GM19395 (cell line): Measurements from ENCODE around the gene C2orf81.
A peak's percentile ranks its signal among the peaks of the same experiment; 100 is the strongest.
"Not testable (repeated sequence)": the region's sequence is repeated elsewhere in the genome, so short reads cannot be mapped to it uniquely, and the experiment has no call there.

ENCODE experiments used
- ATAC-seq: cut with Tn5 transposase; IDR thresholded peaks from one replicate; pipeline ENCODE4 v1.9.1; 2021; ENCODE audit warnings: mild to moderate bottlenecking, moderate library complexity; ENCODE audit not compliant: unreplicated experiment

The C2orf81 gene

GRCh38 chr2:74444498-74445318 lies 23.3 kb upstream of the C2orf81 start:
- ATAC-seq = no peak

- not testable (repeated sequence) for ATAC-seq
Observed at GRCh38 chr2:74442483-74443297, 21.3 kb upstream of the C2orf81 start.

DNA sequence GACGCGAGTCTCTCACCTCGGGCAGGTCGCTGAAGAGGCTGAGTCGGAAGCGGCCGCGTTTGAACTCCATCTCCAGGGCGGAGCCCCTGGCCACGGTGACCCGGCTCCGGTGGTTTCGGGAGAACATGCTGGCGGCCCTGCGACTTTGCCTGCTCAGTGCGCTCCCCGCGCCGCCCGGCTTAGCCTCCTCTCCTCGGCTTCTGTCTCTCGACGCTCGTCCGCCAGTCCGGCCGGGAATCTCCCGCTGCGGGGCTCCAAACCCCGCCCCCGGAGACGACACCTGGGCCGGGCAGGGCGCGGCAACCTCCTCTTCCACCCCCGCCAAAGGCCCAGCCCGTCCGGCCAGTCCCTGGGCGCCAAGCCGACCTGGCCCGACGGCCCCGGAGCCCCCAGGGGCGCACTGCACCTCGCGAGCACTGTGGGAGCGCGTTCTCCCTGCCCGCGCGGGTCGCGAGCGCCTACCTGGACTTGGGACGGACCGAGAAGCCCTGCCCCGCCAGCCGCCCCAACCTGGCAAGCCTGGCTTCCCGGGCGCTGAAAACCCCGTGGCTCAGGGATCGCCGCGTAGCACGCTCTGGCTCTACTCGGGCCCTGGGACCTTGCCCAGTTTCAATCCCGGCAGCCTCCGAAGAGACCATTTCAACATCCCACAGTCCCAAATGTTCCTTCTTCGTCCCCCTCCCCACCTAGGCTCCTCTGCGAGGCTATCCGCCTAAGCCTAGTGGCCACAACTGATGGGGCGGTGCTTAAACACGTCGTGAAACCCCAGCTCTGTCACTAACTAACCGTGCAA lies 20.5 kb upstream of the C2orf81 start, which contains the start of gene RTKN:
Gene RTKN, minus strand, starts transcription at position 248 of the 793 bp plus-strand sequence. Its CDS starts 121 bp downstream, at position 127.
- no peak for ATAC-seq

DNA sequence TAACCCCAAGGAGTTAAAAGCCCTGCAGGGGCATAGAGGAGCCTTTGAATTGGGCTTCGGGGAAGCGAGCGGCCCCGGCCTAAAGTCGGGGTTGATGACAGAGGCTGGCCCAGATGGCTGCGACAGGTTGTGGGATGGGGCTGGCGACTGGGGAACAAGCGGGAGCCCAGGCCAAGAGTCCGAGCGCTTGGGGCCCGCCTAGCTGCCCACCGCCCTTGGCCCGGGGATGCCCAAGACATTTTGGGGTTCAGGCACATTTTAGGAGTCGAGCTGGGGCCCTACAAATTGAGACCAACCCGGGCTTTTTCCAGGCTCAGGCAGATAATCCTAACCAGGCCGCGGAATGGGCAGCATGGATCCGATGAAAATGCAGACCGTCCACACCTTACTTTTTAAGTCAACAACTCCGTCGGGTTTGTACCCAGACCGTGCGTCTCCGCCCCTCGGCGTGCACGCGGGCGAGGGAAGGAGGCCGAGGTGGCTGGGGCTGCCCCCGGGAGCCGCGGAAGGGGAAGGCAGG lies 19.8 kb upstream of the C2orf81 start:
- no peak for ATAC-seq

GRCh38 chr2:74440378-74441169 lies 19.2 kb upstream of the C2orf81 start:
- ATAC-seq = peak; percentile 83

DNA sequence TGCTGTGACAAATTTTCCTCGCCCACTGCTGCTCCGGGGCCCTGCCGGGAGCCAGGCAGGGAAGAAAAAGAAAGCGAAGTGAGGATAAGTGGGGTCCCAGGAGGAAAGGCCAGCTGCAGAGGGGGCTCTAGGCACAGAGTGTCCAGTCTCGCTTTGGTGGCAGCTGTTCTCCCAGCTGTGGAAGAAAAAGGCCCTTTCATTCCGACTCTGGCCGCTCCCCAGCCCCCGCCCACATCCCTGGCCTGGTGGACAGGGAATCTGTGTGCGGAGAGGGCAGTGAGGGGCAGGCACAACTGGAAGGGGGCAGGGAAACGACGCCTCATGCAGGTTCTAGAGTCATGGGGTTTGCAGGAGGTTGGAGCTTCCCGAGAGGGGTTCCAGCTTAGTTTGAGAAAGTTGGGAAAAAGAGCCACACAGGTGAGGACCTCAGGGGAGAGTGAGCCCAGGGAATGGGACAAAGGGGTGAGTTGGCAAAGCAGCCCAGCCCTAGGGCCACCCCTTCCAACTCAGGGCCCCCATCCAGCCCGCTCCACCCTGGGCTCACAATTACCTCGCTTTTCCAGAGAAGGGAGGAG lies 18.5 kb upstream of the C2orf81 start:
- no peak for ATAC-seq

GRCh38 chr2:74439373-74439772 lies 18.0 kb upstream of the C2orf81 start:
- ATAC-seq = no peak

GRCh38 chr2:74438248-74438647 lies 16.8 kb upstream of the C2orf81 start:
- ATAC-seq = no peak

- ATAC-seq = no peak
Observed at GRCh38 chr2:74436848-74437695, 15.7 kb upstream of the C2orf81 start.

DNA sequence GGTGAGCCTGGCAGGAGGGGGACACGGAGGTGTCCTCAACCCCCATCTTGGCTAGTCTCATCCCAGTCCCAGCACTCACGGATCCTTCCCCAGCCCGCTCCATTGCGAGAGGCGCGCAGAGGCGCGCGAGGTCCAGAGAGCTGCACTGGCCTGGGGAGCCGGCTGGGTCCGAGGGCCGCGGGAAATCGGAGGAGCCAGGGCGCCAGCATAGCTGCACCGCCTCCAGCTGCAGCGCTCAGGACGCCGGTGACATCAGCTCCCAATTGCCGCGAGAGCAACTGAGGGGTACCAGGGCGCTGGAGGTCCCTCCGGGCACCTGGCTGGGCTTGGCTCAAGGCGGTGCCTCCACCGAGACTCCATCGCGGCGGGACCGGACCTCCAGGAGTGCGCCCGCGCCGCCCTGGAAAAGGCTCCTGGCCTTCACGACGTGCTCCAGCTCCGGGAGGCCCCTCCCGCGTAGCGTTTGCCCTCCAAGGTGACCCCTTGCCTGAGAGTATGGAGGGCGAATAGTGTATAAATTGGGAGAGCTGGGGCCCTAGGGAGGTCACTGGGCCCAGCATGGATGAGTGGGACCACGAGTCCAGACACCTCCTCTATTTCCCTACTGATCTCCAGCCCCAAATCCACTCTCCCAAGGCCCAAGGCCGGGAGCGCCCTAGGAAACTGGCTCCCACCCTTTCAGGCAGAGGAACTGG lies 14.8 kb upstream of the C2orf81 start:
- no peak for ATAC-seq

DNA sequence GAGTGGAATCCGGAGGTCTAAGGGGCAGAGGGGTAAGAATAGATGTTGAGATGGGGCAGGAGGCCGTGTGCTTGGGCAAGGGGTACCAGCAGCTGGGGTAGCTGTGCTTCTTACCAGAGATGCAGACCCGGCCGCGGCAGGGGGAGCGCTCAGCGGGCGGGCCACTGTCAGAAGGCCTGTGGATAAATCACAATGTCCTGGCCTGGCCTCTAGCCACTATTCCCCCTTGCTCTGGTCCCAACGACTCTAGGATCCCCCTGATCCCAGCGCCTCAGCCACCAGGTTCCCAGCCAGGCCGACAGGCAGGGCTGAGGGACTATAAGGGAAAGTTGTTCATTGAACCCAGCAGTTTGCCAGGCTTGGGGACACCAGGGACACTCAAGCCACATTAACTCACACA lies 9.1 kb upstream of the C2orf81 start:
- ATAC-seq = no peak

DNA sequence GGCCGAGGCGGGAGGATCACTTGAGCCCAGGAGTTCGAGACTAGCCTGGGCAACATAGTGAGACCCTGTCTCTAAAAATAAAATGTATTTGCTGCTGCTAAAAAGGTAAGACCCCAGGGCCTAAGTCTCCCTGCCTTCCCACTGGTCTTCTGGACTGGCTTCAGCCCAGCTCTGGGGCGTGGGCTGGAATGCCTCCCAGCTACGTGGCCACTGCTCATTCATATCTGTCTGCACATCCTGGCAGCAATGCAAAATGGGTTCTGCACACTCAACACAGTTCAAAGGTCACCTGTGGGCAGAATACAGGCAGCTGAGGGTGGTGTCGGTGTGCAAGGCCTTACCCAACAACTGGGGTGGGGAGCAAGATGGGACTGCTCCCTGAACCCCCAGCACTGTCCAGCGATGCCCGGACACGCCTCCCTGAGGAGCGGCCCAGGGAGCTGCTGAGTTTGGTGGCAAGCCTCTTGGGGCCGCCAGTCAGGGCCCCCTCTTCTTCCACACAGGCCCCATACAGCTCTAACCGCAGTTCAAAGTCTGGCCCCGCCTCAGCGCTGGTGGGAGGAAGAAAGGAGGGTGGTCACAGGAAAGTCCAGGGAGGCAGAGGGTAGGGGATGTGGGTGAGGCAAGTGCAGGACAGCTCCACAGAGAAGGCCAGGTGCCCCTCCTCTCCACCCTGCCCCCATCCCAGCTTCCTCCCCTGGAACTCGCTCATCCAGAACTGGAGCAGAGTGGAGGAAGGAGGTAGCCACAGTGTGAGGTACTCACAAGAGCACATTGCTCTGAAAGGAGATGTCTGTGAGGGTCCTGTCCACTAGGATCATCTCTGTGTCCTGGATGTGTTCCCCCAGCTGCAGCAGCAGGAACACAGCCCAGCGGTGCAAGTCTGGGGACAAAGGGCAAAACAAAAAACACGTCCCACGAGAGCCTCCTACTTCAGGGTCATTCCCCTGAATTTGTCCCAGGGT lies 8.3 kb upstream of the C2orf81 start:
- no peak for ATAC-seq

- no peak for ATAC-seq
Observed at GRCh38 chr2:74428675-74429074, 7.3 kb upstream of the C2orf81 start.

GRCh38 chr2:74427551-74427950 lies 6.1 kb upstream of the C2orf81 start:
- ATAC-seq = no peak

DNA sequence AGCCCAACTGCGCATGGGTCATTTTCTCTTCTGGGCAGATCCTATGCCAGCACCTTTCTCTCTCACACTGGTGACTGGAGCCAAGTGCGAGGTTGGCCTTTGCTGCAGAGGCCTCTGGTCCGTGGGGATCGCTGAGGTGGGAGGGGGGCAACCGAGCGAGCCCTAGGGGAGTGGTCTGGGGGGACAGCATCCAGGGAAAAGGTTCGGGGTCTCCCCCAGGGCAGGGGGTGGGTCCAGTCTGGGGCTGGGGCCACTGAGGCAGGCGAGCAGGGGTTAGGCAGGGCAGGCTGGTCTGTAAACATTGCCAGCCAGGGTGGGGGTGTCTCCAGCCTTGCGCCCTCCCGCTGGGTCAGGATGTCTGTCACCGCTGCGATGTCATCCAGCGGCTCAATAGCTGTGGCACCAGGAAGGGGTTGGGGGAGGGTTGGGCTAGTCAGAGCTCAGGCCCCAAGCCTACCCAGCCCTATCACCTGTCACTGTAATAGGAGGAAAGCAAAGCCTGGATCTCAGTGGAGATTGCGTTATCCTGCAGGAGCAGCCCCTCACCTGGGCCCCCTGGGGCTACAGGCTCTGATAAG lies 4.9 kb upstream of the C2orf81 start:
- ATAC-seq = no peak

GRCh38 chr2:74425523-74425922 lies 4.1 kb upstream of the C2orf81 start:
- ATAC-seq = no peak

DNA sequence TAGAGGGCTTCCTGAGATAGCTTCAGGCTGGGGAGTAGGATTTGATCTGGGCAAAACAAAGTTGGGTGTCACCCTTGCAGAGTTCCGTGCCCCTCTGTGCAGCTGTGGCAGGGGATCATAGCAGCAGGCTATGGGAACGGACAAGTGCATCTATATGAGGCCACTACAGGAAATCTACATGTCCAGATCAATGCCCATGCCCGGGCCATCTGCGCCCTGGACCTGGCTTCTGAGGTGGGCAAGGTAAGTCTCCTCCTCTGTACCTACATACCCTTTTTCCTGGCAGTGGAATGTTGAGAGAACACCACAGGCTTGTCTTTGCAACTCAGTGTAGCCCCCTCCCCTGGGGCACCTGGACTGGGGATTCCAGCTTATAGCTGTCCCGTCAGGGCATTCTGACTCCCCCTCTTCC lies 3.6 kb upstream of the C2orf81 start:
- no peak for ATAC-seq
